CD1c-positive myeloid dendritic cell (primary cell): ENCODE measurements around the gene NMNAT2.
A peak's percentile ranks its signal among the peaks of the same experiment; 100 is the strongest.
"Not testable (repeated sequence)": the region's sequence is repeated elsewhere in the genome, so short reads cannot be mapped to it uniquely, and the experiment has no call there.

Experiments used
- DNase-seq: peaks from one replicate; pipeline ENCODE4 v3.0.0-alpha.2; 2016; ENCODE audit errors: extremely low spot score

Gene NMNAT2

DNA sequence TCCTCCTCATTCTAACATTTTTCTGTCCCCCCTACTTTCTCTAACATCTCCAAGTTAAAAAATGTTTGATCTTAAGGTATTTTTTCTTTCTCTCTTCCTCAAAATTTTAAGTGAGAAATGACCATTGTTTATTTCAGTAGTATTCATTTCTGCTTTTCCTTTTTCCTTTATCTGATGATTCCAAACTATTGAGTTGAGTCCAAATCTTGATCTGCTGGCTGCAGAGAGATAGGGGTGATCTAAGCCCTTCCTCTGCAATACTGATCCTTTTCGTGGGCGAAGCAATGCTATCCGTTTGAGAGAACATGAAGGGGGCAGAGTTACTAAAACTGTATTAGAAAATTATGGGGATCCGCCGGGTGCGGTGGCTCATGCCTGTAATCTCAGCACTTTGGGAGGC is 516 bp upstream of the NMNAT2 start:
- no peak for DNase-seq

DNA sequence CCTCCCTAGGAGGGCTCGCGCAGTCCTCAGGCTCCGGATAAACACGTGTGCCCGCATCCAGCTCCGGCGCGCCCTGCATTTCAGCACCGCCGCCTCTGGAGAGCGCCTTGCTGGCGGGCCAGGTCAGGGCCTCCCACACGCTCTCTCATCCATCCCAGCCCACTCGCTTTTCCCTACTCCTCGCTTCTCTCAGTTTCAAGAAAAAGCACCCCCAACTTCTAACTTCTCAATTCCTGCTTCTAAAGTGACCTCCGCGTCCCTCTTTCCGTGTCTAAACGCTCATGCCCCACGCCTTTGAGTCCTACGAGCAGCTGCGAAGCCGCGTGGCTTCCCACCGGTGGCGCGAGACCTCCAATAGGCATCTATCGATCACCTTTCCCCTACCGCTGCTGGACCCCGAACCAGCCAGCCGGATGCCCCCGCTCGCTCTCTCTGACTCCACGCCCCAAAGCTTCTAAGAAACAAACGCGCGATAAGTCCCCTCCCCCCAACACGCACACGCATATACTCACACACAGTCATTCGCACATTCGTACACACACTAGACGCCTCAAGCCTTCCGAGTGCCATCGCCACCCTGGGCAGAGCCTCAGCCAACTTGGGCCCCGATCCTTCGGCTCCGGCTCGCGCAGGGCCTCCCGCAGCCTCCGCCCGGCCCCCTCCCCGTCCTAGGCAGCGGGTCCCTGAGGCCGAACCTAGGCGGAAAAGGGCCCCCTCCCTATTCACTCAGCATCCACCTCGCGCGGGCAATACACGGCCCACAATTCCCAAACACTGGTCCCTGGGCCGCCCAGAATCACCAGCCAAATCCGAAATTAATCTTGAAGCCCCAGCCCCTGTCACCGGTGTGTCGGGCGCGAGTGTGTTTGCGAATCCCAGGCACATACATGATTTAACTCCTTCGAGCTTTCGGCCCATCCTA is 1.1 kb downstream of the NMNAT2 start:
- DNase-seq, result peak; percentile 54

DNA sequence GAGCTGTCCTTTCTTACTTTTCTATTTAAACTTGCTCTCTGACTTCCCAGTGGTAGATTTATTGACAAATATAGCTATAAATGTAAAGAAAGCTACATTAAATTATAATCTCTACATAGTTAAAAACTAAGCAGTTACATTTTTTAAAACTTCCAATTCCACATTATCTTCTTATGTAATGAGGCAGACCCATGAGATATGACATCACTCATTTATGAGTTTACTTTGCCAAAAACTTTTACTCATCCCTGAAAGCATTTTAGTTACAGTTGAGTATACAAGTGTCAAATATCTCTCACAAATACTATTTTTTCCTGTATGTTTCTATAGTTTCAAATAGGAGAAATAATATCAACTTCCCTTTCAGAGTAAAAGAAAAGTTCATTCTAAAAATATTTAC is 3.8 kb downstream of the NMNAT2 start:
- no peak for DNase-seq

DNA sequence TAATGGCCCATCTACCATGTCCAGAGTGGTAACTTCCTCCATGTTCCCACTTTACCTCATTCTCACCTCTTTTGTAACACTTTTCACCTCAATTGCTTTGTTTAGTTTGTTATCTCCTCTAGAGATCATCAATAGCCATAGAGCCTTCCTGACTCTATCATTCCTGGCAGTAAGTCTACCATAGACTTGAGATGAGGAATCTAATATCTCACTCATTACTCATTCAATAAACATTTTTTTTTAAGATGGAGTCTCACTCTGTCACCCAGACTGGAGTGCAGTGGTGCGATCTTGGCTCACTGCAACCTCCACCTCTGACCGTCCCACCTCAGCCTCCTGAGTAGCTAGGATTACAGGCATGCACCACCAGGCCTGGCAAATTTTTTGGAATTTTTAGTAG is 7.1 kb downstream of the NMNAT2 start:
- no peak for DNase-seq

DNA sequence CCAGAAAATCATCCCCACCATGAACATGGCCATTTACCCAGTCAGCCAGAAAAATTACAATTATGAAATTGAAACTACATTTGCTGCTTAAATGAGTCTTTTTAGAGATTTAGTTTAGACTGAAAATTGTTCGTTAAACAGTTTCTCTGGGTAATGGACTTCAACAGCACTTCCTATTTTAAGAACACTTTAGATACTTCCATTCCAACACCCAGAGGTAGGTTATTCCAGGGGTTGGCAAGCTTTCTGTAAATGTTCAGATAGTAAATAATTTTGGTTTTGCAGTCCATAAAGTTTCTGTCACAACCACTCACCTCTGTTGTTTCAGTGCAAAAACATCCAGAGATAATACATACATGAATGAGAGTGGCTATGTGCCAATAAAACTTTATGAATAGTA is 10.2 kb downstream of the NMNAT2 start:
- no peak for DNase-seq

DNA sequence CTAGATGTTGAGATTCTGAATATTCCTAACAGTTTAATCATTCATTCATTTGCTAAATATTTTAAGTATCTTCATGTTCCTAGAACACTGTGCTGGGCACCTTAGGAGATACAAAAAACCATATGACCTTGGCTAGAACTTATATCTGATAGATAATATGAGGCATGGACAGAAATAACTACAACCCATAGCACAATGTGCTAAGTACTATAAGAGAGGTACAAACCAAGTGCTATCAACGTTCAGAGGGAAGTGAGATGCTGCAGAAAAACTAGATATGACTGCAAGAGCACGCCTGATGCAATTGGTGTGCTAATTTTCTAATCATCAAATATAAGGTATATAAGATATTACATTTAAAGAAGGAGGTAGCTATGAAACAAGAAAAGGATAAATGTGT is 10.7 kb downstream of the NMNAT2 start:
- DNase-seq, result no peak

DNA sequence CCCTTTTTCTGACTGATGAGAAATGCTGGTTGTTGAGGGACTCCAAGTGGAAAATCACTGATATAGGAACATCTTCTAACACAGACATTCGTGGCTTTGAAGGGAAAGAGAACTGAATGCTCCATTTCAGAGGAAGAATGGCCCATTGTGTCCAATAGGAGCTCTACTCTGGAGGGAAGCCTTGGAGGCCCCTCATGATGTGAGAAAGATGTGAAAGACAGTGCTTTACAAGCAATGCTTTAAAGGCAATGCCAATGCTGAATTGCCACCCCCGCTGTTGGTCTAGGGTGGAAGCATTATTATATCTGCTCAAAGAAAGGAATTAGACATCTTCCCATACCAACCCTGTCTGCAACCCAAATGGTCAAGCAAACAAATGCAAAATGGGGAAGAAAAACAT is 13.7 kb downstream of the NMNAT2 start:
- no peak for DNase-seq

DNA sequence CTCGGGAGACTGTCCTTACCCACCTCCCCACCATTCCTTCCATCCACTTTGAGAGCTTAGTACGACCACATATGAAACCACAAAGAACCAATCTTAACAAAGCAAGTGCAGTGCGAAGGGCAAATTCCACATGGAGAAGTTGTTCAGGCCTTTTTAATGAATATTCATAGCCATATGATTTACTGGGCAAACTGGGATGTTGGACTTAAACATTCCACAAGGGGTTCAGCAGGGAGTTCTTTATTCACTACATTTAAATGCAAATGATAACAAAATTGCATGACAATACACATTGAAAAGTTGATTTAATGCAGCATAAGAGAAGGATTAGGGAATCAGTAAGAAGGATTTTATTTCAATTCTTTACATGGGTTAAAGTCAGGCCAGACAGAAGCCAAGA is 14.7 kb downstream of the NMNAT2 start:
- no peak for DNase-seq

DNA sequence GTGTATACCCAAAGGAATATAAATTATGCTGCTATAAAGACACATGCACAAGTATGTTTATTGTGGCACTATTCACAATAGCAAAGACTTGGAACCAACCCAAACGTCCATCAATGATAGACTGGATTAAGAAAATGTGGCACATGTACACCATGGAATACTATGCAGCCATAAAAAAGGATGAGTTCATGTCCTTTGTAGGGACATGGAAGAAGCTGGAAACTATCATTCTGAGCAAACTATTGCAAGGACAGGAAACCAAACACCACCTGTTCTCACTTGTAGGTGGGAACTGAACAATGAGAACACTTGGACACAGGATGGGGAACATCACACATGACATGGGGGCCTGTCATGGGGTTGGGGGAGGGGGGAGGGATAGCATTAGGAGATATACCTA is 16.6 kb downstream of the NMNAT2 start:
- not testable (repeated sequence) for DNase-seq

DNA sequence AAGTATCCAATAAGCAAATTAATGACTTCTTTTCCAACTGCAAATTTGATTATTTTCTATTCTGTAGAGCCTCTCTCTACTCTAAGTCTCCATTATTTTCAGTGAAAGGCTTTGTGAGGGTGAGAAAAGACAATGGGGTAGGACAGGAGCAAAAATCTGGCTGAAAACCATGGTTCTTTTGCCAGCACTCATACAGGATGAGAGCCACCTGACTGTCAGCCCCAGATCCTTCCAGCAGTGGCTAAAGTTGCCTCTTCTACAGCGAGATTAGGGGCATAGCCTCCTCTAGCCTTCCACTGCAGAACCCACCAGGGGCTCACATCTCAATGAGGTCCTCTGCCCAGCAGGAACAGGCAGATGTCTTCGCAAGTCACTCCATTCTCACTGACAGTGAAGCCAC is 23.7 kb downstream of the NMNAT2 start:
- no peak for DNase-seq

DNA sequence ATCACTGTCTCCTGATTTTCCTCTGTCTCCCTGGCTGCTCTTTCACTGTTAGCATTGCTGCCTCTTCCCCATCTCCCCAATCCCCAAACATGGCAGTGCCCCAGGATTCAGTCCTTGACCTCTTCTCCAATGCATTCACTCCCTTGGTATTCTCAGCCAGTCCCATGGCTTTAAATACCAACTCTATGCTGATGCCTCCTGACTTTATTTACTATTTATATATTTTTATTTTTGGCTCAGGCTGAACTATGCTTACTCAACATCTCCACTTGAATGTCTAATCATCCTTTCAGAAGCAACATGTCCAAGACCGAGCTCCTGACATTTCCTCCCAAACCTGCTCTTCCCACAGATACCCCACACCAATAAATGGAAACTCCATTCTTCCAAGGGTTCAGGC is 26.3 kb downstream of the NMNAT2 start:
- DNase-seq, result no peak

DNA sequence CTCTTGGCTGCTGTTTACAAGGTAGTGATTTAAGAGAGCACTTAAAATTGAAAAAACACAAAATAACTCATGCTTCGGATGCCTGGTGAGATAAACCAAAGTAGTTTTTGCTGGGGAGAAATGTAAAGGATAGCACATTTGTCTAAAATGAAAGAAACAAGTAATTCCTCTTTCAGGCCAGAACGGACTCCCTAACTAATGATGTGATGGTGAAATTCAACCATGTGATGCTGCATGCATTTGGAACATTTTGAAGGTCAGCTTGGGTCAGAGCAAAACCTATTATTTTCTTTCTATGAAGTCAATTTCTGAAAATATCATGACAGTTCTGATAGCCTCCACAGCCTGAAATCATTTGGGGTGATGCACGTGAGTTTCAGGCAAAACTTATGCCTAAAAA is 27.6 kb downstream of the NMNAT2 start:
- no peak for DNase-seq

DNA sequence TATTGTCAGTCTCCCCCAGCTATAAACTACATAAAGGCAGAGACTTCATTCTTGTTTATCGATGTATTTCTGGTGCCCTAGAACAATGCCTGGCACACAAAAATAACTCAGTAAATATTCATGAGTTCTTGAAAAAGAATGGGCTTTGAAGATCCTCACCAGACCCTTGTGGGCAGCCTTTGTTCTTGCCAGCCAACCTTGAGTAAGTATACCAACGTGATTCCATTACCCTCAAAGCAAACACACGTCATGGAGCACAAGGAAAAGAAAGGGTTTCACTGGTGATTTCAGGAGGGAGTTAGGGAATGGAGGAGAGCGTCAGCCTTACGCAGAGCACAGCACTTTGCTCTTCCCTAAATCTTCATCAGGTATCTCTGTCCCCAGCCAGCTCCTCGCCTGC is 29.4 kb downstream of the NMNAT2 start:
- no peak for DNase-seq

DNA sequence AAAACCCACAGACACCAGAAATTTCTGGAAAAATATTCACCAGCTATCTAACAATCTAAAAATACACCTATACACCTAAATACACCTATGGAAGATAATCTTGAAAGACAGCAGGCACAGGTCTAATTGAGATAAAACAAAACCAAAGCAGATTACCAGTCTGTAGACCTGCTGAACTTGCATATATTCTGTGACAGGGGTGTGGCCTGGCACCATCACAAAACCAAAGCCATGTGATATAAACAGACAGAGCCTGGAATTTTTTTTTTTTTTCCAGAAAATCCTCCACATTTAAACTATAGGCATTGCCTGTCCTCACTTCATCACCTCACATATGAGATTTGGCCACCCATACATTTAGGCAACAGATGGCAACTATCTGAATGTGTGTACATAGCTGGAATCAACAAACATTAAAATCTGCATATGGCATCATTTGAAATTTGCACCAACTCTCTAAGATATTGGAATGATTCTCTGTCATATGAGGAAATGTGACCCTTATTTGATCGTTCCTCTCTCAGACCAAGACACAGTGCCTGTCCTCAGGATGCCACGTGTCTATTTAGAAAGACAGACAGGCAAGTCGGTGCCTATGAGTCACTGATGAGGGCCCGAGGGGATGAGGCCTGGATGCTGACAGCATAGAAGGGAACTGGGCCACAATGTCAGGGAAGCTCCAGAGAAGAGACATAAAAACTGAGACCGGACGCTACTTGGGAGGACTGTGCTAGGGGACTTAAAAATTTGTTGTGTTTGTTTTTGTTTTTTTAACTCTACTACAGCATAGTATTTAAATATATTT is 32.6 kb downstream of the NMNAT2 start:
- no peak for DNase-seq

DNA sequence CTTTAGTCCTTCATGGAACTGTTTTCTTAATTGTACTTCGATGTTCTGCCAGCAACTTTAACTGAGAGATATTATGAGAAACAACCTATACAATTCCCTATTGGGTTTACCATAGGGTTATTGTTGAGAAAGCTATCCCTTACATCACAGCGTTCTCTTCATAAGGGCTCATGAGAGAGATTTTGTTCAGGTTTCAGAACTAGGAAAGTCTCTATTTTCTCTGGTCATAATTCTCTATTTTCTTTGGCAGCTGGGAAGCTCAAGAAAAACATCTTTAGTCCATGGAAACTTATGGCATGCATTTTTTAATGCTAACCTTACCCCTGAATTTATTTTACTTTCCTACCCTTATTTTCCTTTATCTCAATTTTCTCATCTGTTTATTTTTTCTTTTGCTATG is 38.2 kb downstream of the NMNAT2 start:
- DNase-seq, result no peak

DNA sequence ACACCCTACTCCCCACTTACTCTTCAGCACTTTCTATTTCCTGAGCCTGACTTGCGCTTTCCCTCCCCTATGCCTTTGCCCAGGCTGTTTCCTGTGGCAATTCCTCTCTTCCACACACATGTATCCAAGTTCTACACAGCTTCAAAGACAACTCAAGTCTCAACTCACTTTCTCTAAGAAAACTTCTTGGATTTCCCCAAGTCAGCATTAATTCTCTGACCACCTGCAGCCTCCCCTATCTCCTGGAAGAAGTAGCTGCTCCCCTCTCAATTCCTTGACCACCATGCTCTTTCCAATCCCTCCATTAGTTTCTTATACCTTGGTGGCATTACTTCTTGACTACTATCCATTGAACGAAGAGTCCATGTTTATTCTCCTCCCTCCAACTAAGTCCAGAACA is 42.8 kb downstream of the NMNAT2 start:
- no peak for DNase-seq

DNA sequence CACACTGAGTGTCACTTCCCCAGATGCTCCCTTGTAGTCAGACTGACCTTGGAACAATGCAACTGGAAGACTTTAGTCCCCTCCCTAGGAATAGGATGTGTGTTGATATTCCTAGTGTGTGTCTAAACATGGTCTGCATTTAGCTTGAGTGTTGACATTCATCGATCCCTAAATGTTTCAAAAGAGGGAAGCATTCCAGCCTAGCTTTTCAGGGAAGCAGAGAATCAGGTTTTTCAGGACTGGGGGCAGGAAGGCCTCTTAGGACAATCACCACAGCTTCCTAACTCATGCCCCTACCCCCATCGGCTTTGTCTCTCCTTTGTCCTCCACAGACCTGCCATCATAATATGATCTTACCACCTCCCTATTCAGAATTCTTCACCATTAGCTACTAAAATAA is 43.4 kb downstream of the NMNAT2 start:
- DNase-seq, result no peak

DNA sequence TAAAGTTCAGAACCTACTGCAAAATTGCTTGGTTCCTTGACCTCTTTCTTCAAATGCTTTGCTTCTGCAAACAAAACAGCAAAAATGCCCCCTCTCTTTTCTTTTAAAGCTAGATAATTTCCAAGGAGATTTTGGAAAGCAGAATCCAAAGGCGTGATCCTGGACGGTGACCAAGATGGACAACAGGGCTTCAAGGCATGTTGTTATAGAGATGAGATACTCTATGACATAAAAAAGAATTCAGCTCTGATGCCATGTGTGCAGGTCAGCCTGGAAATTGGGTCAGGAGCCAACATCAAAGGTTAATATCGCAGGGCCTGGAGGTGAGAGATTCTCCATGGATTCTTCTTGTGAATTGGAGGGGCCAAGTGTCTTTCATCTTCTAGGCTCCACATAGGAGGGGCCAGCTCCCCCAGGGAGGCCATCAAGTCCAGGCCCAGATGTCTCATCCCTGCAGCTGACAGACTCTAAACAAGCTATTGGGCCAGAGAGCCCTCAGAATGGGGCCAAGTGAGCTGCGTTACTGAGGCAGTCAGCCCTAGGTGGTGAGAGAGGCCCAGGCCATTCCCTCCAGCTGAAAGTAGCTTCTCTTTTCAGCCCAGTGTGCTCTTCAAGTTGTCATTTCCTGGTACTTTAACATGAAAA is 45.5 kb downstream of the NMNAT2 start:
- no peak for DNase-seq

DNA sequence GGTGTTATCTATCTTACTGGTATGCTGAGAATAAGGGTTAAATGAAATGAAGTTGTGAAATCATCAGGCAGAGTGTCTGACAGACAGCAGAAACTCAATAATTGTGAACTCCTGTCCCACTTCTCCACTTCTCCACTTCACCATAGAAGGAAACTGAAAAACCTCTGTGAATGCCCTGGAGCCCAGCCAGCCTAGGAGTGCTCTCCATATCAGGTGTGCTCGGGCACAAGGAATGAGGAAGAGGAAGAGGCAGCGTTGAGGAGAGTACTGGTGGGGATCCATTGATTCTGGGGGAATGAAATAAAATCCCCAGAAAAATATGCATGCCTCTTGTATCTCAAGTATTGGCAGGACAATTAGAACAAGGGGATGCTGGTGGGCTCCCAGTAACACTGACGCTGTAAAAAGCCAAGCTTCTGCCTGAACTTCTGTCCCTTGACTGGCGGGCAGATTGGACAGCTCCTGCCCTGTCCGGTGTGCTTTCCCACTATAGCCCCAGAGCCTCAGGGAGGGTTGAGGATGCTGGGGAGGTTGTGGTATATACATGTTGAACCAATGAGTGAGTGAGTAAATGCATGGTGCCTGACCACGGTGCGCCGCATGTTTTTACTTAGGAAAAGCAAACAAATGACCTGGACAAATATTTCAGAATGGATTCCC is 47.7 kb downstream of the NMNAT2 start:
- no peak for DNase-seq

DNA sequence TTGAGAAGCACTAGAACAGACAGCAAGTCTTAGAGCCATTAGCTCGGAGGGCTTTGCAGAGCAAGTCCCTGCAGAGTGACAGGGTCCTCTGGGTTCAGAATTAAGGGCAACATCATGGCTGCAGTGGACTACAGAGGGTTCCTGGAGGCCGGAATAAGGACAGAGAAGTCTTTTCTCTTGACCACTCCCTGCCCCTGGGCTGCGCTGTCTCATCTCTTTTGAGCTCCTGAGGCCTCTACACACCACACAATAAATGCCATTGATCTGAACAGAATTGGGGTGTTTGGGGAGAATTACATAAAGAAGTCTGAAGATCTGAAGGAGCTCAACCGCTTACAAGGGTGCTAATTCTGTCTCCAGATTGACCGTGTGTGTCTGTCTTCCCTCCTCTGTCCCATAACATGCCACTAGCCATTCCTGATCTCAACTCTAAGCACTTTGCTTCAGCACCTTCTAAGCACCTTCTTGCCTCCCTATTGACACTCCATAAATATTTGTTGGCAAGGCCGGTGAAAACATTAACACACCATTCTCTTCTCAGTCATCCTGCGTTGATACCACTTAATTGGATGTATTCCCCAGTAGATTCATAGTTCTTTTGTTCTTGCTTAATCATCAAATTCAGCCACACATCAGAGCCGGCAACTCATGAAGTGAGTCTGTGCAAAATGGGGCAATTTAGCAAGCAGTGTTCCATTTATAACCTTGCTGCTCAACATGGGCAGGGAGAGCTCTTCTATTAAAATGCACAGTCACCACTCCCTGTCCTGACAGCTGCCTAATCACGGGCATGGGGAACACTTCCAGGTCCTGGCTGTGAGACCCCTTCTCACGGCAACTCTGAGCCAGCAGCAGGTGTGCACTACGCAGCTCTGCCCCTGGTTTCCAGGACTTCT is 49.7 kb downstream of the NMNAT2 start:
- DNase-seq, result no peak

DNA sequence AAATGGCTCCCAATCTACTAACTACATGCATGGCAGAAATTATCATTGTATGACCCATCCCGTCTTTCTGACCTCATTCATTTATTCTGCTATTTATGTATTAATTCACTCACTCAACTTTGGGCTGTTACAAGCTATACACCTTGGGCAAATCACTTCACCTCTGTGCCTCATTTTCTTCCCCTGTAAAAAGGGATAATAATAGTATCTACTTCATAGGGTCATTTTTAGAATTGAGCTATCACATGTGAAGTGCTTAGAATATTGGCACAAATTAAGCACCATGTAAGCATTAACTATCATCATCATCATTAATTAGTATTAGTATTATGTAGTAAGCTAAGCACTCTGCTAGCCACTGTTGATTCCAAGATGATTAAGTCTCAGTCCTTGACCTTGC is 52.1 kb downstream of the NMNAT2 start:
- no peak for DNase-seq
